Fibroblast of lung (primary cell): ENCODE data around the gene SLC47A1. TPM values are rescaled to one million over a fixed set of nuclear protein-coding genes. Genes with fewer than 3 reads are reported as not detected.
"Not testable (repeated sequence)": the region's sequence is repeated elsewhere in the genome, so short reads cannot be mapped to it uniquely, and the experiment has no call there.

Experiments
- DNase-seq, 2 donors: peaks; one replicate each; pipeline versions ENCODE4 v3.0.0 to v3.0.0-alpha.2; 2010; ENCODE audit warnings: low read depth in 2 of 2
- H2AFZ ChIP-seq: 2 replicates; pipeline ENCODE4 v1.5.1; 2012; ENCODE audit warnings: low read length, control low read depth, inconsistent platforms
- H3K27ac ChIP-seq: 2 replicates; pipeline ENCODE4 v1.5.1; 2011; ENCODE audit warnings: low read length, control low read depth; ENCODE audit not compliant: insufficient read depth
- H3K27me3 ChIP-seq: 2 replicates; pipeline ENCODE4 v1.5.1; 2011; ENCODE audit warnings: mild to moderate bottlenecking, low read length; ENCODE audit not compliant: control insufficient read depth, insufficient read depth
- H3K36me3 ChIP-seq: 2 replicates; pipeline ENCODE4 v1.5.1; 2011; ENCODE audit warnings: low read length; ENCODE audit not compliant: control insufficient read depth, insufficient read depth
- H3K4me1 ChIP-seq: 2 replicates; pipeline ENCODE4 v1.5.1; 2011; ENCODE audit warnings: low read length; ENCODE audit not compliant: control insufficient read depth, insufficient read depth; ENCODE audit errors: extremely low read depth
- H3K4me2 ChIP-seq: 2 replicates; pipeline ENCODE4 v1.5.1; 2011; ENCODE audit warnings: low read length, control low read depth; ENCODE audit not compliant: insufficient read depth; ENCODE audit errors: extremely low read depth
- H3K4me3 ChIP-seq, 4 experiments: fragments of 200-600 bp in 1 of 4; sonication (generic) in 1 of 4; replicated peaks in 1 of 4; 2 replicates each; pipeline ENCODE4 v1.5.1; 2011 to 2016; ENCODE audit warnings: low read length in 4 of 4, low read depth in 3 of 4, mild to moderate bottlenecking in 3 of 4, control low read depth in 2 of 4, inconsistent platforms in 1 of 4, mixed read lengths in 1 of 4; ENCODE audit not compliant: insufficient read depth in 1 of 4; ENCODE audit errors: control extremely low read depth in 1 of 4
- H3K79me2 ChIP-seq: 2 replicates; pipeline ENCODE4 v1.5.1; 2012; ENCODE audit warnings: mild to moderate bottlenecking, low read length, inconsistent platforms; ENCODE audit not compliant: control insufficient read depth, insufficient read depth
- H3K9ac ChIP-seq: 2 replicates; pipeline ENCODE4 v1.5.1; 2011; ENCODE audit warnings: mild to moderate bottlenecking, low read length, control low read depth; ENCODE audit not compliant: insufficient read depth
- H3K9me3 ChIP-seq: 2 replicates; pipeline ENCODE4 v1.5.1; 2012; ENCODE audit warnings: low read depth, low read length; ENCODE audit not compliant: control insufficient read depth, insufficient read depth
- H4K20me1 ChIP-seq: 2 replicates; pipeline ENCODE4 v1.5.1; 2011; ENCODE audit warnings: low read length; ENCODE audit not compliant: control insufficient read depth, insufficient read depth; ENCODE audit errors: extremely low read depth
- EZH2 ChIP-seq: IDR thresholded peaks from 2 replicates; pipeline ENCODE4 v1.5.1; 2012; ENCODE audit warnings: low read length, control low read depth, mild to moderate bottlenecking; ENCODE audit errors: missing control alignments
- polyA plus RNA-seq, 2 donors: library from polyadenylated mRNA; depleted of rRNA in 1 of 2; stranded (reverse) in 1 of 2; unstranded in 1 of 2; fragments of >200 nt; gene quantifications; 2 replicates each; pipeline ENCODE4 v1.2.1, GENCODE V29; 2011 to 2012; ENCODE audit warnings: missing spikeins in 1 of 2
- total RNA-seq: library from RNA; depleted of rRNA; stranded (reverse); fragments of >200 nt; gene quantifications from 2 replicates; pipeline ENCODE4 v1.2.1, GENCODE V29; 2014
- TF ChIP-seq, protein P1 (sequence below), 2 donors: IDR thresholded peaks in 1 of 2; conservative IDR thresholded peaks in 1 of 2; 1 replicate in 1 of 2; 2 replicates in 1 of 2; pipeline ENCODE4 v1.5.1; 2011 to 2012; ENCODE audit warnings: low read length in 2 of 2, control low read depth in 1 of 2, inconsistent platforms in 1 of 2, low read depth in 1 of 2, mild to moderate bottlenecking in 1 of 2

The SLC47A1 gene
- total and polyA plus RNA-seq, 2 donors (not counting 1 experiment from before 2014, with no cell fraction given) = 0.12 to 0.66 TPM

DNA sequence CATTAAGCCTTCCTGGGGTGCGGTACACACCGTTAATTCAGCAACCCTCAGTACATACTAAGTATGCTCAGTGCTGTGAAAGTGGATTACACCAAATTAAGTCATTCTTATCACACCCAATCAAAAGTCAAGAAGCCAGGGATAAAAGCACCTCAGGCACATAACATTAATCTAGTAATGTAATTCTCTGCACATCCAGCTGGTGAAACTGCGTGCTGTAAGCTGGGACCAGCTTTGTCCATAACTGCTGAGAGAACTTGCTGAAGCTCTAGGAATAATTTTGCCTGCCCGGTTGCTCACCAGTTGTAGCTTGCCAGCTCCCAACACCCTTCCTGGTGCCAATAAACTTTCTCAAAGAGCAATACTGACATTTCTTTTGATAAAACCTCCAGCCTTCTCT lies 44.9 kb downstream of the SLC47A1 start:
- no peaks in the 10 kb centered on the region for H4K20me1 ChIP-seq
- no peak overlapping the region for H3K4me2 ChIP-seq
- no peak overlapping the region for H3K9ac ChIP-seq
- no peak for DNase-seq
- peaks cover 18% of the 10 kb centered on the region for H3K27me3 ChIP-seq
- H3K4me1 ChIP-seq = no peaks in the 10 kb centered on the region
- H3K79me2 ChIP-seq = no peaks in the 10 kb centered on the region
- no peak overlapping the region for H2AFZ ChIP-seq
- no peaks in the 10 kb centered on the region for H3K36me3 ChIP-seq
- H3K27ac ChIP-seq = no peak overlapping the region
- H3K9me3 ChIP-seq = no peaks in the 10 kb centered on the region
- H3K4me3 ChIP-seq = no peak overlapping the region
- TF ChIP-seq, protein P1, sequence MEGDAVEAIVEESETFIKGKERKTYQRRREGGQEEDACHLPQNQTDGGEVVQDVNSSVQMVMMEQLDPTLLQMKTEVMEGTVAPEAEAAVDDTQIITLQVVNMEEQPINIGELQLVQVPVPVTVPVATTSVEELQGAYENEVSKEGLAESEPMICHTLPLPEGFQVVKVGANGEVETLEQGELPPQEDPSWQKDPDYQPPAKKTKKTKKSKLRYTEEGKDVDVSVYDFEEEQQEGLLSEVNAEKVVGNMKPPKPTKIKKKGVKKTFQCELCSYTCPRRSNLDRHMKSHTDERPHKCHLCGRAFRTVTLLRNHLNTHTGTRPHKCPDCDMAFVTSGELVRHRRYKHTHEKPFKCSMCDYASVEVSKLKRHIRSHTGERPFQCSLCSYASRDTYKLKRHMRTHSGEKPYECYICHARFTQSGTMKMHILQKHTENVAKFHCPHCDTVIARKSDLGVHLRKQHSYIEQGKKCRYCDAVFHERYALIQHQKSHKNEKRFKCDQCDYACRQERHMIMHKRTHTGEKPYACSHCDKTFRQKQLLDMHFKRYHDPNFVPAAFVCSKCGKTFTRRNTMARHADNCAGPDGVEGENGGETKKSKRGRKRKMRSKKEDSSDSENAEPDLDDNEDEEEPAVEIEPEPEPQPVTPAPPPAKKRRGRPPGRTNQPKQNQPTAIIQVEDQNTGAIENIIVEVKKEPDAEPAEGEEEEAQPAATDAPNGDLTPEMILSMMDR (conservative IDR thresholded peaks at IDR 0.05 in 1 of 2, IDR thresholded peaks at IDR 0.05 in 1 of 2; ENCODE audit: low read depth in 1 of 2, low read length in 2 of 2) = no peak
- no peak for TF ChIP-seq EZH2

DNA sequence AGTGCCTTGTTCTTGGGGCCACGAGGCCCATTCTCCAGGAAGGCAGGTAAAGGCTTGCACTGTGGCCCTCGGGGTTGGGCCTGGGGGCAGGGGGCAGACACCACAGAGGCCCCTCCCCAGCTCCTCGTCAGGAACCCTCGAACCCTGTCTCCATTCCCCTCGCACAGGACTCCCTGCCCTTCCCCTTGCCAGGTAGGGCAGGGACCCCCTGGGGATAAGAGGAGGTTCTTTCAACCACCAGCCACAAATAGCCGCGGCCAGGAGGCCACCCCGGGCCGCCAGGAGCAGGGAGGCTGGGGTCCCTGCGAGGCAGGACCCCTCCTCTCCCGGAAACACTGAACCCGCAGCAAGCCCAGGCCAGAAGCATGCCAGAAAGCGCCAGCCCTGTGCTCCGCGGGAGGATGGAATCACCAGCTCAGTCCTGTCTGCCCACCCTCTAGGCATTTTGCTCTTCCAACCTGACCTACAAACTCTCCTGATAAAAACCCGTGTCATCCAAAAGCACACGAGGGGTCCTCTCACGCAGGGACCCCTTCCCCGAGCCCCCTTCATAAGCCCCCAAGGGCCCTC lies 45.6 kb downstream of the SLC47A1 start:
- no peaks in the 10 kb centered on the region for H3K79me2 ChIP-seq

DNA sequence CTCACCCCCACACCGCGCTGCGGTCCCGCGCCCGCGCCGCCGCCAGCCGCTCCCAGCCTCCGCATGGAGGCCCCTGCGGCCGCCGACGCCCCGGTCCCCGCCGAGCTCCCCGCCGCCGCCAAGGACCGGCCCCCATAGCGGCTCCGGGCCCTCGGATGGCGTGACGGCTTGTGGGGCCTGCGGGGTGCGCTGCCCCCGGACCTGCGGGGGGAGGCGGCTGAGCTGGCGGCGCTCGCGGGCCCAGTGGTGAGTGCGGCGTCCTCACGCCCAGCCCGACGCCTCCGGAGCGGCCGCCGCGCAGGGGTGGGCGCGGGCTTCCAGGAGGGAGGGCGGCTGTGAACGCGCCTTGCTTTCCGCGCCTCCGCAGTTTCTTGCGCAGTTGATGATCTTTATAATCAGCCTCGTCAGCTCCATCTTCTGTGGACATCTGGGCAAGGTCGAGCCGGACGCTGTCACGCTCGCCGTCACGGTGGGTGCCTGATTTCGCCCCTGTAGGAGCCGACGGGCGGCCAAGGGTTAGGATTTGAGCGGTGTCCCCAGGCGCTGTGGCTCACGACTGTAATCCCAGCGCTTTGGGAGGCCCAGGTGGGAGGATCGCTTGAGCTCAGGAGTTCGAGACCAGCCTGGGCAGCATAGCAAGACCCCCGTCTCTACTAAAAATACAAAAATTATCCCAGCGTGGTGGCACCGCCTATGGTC lies 46.4 kb downstream of the SLC47A1 start:
- no peak overlapping the region for H3K27ac ChIP-seq
- no peak overlapping the region for H3K9ac ChIP-seq
- peaks cover 18% of the 10 kb centered on the region for H3K27me3 ChIP-seq
- H4K20me1 ChIP-seq = no peaks in the 10 kb centered on the region
- peak overlapping the region in 1 of 4 experiments; percentile 4 for H3K4me3 ChIP-seq
- no peaks in the 10 kb centered on the region for H3K79me2 ChIP-seq
- no peak overlapping the region for H2AFZ ChIP-seq
- H3K4me1 ChIP-seq = no peaks in the 10 kb centered on the region
- H3K4me2 ChIP-seq = no peak overlapping the region
- TF ChIP-seq, protein P1 (conservative IDR thresholded peaks at IDR 0.05 in 1 of 2, IDR thresholded peaks at IDR 0.05 in 1 of 2; ENCODE audit: low read depth in 1 of 2, low read length in 2 of 2) = no peak
- peak; percentile 77 for TF ChIP-seq EZH2
- no peaks in the 10 kb centered on the region for H3K36me3 ChIP-seq
- DNase-seq = peak in 1 of 2 donors; percentile 17
- no peaks in the 10 kb centered on the region for H3K9me3 ChIP-seq

More for the DNA sequence above, 45.6 kb downstream of the SLC47A1 start:
- Histone ChIP-seq H4K20me1 (no peaks in the 10 kb centered on the region), H3K9me3 (no peaks in the 10 kb centered on the region), H3K4me1 (no peaks in the 10 kb centered on the region), H2AFZ (no peak overlapping the region), H3K27me3 (peaks cover 18% of the 10 kb centered on the region), H3K4me2 (no peak overlapping the region), H3K27ac (no peak overlapping the region), H3K36me3 (no peaks in the 10 kb centered on the region), H3K4me3 (no peak overlapping the region), H3K9ac (no peak overlapping the region)
- DNase-seq = no peak
- TF ChIP-seq, protein P1 (conservative IDR thresholded peaks at IDR 0.05 in 1 of 2, IDR thresholded peaks at IDR 0.05 in 1 of 2; ENCODE audit: low read depth in 1 of 2, low read length in 2 of 2) = no peak
- TF ChIP-seq EZH2 = peak; percentile 39

DNA sequence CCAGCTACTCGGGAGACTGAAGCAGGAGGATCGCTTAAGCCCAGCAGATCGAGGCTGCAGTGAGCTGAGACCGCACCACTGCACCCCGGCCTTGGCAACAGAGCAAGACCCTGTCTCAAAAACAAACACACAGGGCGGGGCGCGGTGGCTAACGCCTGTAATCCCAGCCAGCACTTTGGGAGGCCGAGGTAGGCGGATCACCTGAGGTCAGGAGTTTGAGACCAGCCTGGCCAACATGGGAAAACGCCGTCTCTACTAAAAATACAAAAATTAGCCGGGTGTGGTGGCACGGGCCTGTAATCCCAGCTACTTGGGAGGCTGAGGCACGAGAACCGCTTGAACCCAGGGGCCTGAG lies 46.9 kb downstream of the SLC47A1 start:
- DNase-seq, H2AFZ ChIP-seq, H3K79me2 ChIP-seq, H3K9ac ChIP-seq, H3K27ac ChIP-seq, H4K20me1 ChIP-seq, H3K4me1 ChIP-seq, H3K4me3 ChIP-seq, H3K4me2 ChIP-seq, H3K36me3 ChIP-seq, H3K9me3 ChIP-seq: not testable (repeated sequence)
- H3K27me3 ChIP-seq = peaks cover 18% of the 10 kb centered on the region
